ENCODE results near the gene RTCB.
A peak's percentile ranks its signal among the peaks of the same experiment; 100 is the strongest.

RTCB gene

GRCh38 chr22:32411829-32412592 is at the start of gene RTCB:
Gene RTCB, minus strand, starts transcription at chr22:32412247. Its CDS starts 91 bp downstream, at chr22:32412156.
- DNase-seq (ENCODE audit: low read depth) = peak; percentile 80

GRCh38 chr22:32457031-32457430 is 45.0 kb upstream of the RTCB start:
- no peak for DNase-seq (ENCODE audit: low read depth)

GRCh38 chr22:32448980-32449379 is 36.9 kb upstream of the RTCB start:
- DNase-seq (ENCODE audit: low read depth) = no peak

- no peak for DNase-seq (ENCODE audit: low read depth)
Observed at GRCh38 chr22:32446321-32446720, 34.3 kb upstream of the RTCB start.

- no peak for DNase-seq (ENCODE audit: low read depth)
Observed at GRCh38 chr22:32444068-32444467, 32.0 kb upstream of the RTCB start.

GRCh38 chr22:32430352-32430751 is 18.3 kb upstream of the RTCB start:
- DNase-seq (ENCODE audit: low read depth) = no peak

GRCh38 chr22:32426881-32427280 is 14.8 kb upstream of the RTCB start:
- no peak for DNase-seq (ENCODE audit: low read depth)

GRCh38 chr22:32423664-32424063 is 11.6 kb upstream of the RTCB start:
- no peak for DNase-seq (ENCODE audit: low read depth)

- no peak for DNase-seq (ENCODE audit: low read depth)
Observed at GRCh38 chr22:32422062-32422461, 10.0 kb upstream of the RTCB start.

- no peak for DNase-seq (ENCODE audit: low read depth)
Observed at GRCh38 chr22:32421484-32421883, 9.4 kb upstream of the RTCB start.

- DNase-seq (ENCODE audit: low read depth) = no peak
Observed at GRCh38 chr22:32417906-32418305, 5.9 kb upstream of the RTCB start.

GRCh38 chr22:32416556-32417085 is 4.6 kb upstream of the RTCB start:
- no peak for DNase-seq (ENCODE audit: low read depth)

- no peak for DNase-seq (ENCODE audit: low read depth)
Observed at GRCh38 chr22:32414191-32414590, 2.1 kb upstream of the RTCB start.

GRCh38 chr22:32413719-32414118 is 1.7 kb upstream of the RTCB start:
- no peak for DNase-seq (ENCODE audit: low read depth)

- no peak for DNase-seq (ENCODE audit: low read depth)
Observed at GRCh38 chr22:32411402-32411801, 645 bp downstream of the RTCB start.

GRCh38 chr22:32410459-32410858 is 1.6 kb downstream of the RTCB start:
- DNase-seq (ENCODE audit: low read depth) = no peak

GRCh38 chr22:32409977-32410376 is 2.1 kb downstream of the RTCB start:
- no peak for DNase-seq (ENCODE audit: low read depth)

- no peak for DNase-seq (ENCODE audit: low read depth)
Observed at GRCh38 chr22:32407936-32408335, 4.1 kb downstream of the RTCB start.

- DNase-seq (ENCODE audit: low read depth) = no peak
Observed at GRCh38 chr22:32407312-32407711, 4.7 kb downstream of the RTCB start.

- no peak for DNase-seq (ENCODE audit: low read depth)
Observed at GRCh38 chr22:32404021-32404420, 8.0 kb downstream of the RTCB start.

GRCh38 chr22:32401486-32401885 is 10.6 kb downstream of the RTCB start:
- DNase-seq (ENCODE audit: low read depth) = no peak

- no peak for DNase-seq (ENCODE audit: low read depth)
Observed at GRCh38 chr22:32396746-32397145, 15.3 kb downstream of the RTCB start.

- no peak for DNase-seq (ENCODE audit: low read depth)
Observed at GRCh38 chr22:32396255-32396654, 15.8 kb downstream of the RTCB start.

- no peak for DNase-seq (ENCODE audit: low read depth)
Observed at GRCh38 chr22:32395107-32395506, 16.9 kb downstream of the RTCB start.
